HepG2 (cell line): ENCODE results near the gene SDK1. TPM values are rescaled to one million over a fixed set of nuclear protein-coding genes. Genes with fewer than 3 reads are reported as not detected.
A peak's percentile ranks its signal among the peaks of the same experiment; 100 is the strongest.

Experiments used
- ATAC-seq: fragments of 200-7000 bp; cut with Tn5 transposase; 3 replicates; pipeline ENCODE4 v1.9.1; 2020; ENCODE audit warnings: mild to moderate bottlenecking, moderate library complexity
- BruUV-seq: library from RNA; stranded (reverse); fragments of 400-500 nt; replicated peaks from 2 replicates; lab custom pipeline; 2021; lab: Mats Ljungman, UMichigan
- CTCF ChIA-PET: fragments of 300-600 bp; formaldehyde crosslinking; extraction: SDS; loops from one replicate; lab custom pipeline; 2021; ENCODE audit warnings: low total read pairs, inconsistent platforms, low intra/inter-chr PET ratio; lab: Yijun Ruan, JAX
- POLR2A ChIA-PET: fragments of 350-600 bp; sonication (Branson Sonifier 250); formaldehyde crosslinking; loops from one replicate; lab custom pipeline; 2020; ENCODE audit warnings: antibody characterized with exemption, inconsistent platforms; lab: Yijun Ruan, JAX
- DNase-seq: peaks from one replicate; pipeline ENCODE4 v3.0.0-alpha.2; 2015; ENCODE audit warnings: low spot score
- FAIRE-seq: peaks from 3 replicates; lab custom pipeline; 2011; peaks lifted over from hg19 to GRCh38; lab: Jason Lieb, UNC
- H2AFZ ChIP-seq: one replicate; pipeline ENCODE4 v1.6.1; 2011; ENCODE audit warnings: low read length, inconsistent platforms
- H3K27ac ChIP-seq: fragments of 300-600 bp; 3 replicates; pipeline ENCODE4 v1.8.0; 2011; ENCODE audit warnings: mixed run types, mild to moderate bottlenecking, mixed read lengths, low read length, inconsistent platforms; ENCODE audit not compliant: insufficient read depth; ENCODE audit errors: extremely low read length
- H3K27me3 ChIP-seq, 2 experiments: fragments of 200-600 bp in 1 of 2; 2 replicates in 1 of 2; 3 replicates in 1 of 2; pipeline versions ENCODE4 v1.6.0 to v1.8.0; 2011; ENCODE audit warnings: low read length in 2 of 2, mild to moderate bottlenecking in 2 of 2, moderate library complexity in 2 of 2, inconsistent platforms in 1 of 2; ENCODE audit not compliant: insufficient read depth in 2 of 2, control insufficient read depth in 1 of 2
- H3K36me3 ChIP-seq, 2 experiments: fragments of 200-600 bp in 1 of 2; replicated peaks in 1 of 2; 2 replicates in 1 of 2; 3 replicates in 1 of 2; pipeline versions ENCODE4 v1.5.1 to v1.8.0; 2011; ENCODE audit warnings: low read length in 2 of 2, inconsistent platforms in 1 of 2; ENCODE audit not compliant: insufficient read depth in 2 of 2, control insufficient read depth in 1 of 2
- H3K4me1 ChIP-seq: 2 replicates; pipeline ENCODE4 v1.5.1; 2012; ENCODE audit warnings: low read length, inconsistent platforms; ENCODE audit not compliant: insufficient read depth
- H3K4me2 ChIP-seq: 2 replicates; pipeline ENCODE4 v1.6.0; 2011; ENCODE audit warnings: low read depth, low read length, inconsistent platforms
- H3K4me3 ChIP-seq, 3 experiments: fragments of 200-600 bp in 1 of 3; sonication (generic), shearing (Covaris generic) in 1 of 3; replicated peaks in 1 of 3; 2 replicates each; pipeline ENCODE4 v1.5.1; 2011 to 2016; ENCODE audit warnings: low read length in 3 of 3, inconsistent platforms in 2 of 3, low read depth in 2 of 3, mild to moderate bottlenecking in 2 of 3, control low read depth in 1 of 3, mixed read lengths in 1 of 3; ENCODE audit not compliant: insufficient read depth in 1 of 3
- H3K79me2 ChIP-seq: one replicate; pipeline ENCODE4 v1.6.1; 2011; ENCODE audit warnings: low read length, inconsistent platforms; ENCODE audit not compliant: insufficient read depth
- H3K9ac ChIP-seq: 2 replicates; pipeline ENCODE4 v1.6.0; 2011; ENCODE audit warnings: mild to moderate bottlenecking, low read depth, low read length, inconsistent platforms; ENCODE audit not compliant: insufficient read depth
- H3K9me3 ChIP-seq: 2 replicates; pipeline ENCODE4 v1.5.1; 2012; ENCODE audit warnings: mild to moderate bottlenecking, low read length
- H4K20me1 ChIP-seq: 2 replicates; pipeline ENCODE4 v1.6.0; 2011; ENCODE audit warnings: inconsistent platforms, mild to moderate bottlenecking, low read length, moderate library complexity; ENCODE audit not compliant: insufficient read depth
- CTCF ChIP-seq: sonication (generic); formaldehyde crosslinking; IDR thresholded peaks from 2 replicates; pipeline ENCODE4 v1.5.0; 2020; ENCODE audit warnings: mild to moderate bottlenecking, missing genetic modification reagents, moderate library complexity
- KMT2B ChIP-seq: IDR thresholded peaks from 2 replicates; pipeline ENCODE4 v1.6.1; 2016; ENCODE audit warnings: missing genetic modification reagents, missing compliant biosample characterization
- NFYB ChIP-seq: sonication (generic); formaldehyde crosslinking; IDR thresholded peaks from 2 replicates; pipeline ENCODE4 v1.4.0; 2020; ENCODE audit warnings: missing genetic modification reagents
- SMC3 ChIP-seq: IDR thresholded peaks from 2 replicates; pipeline ENCODE4 v1.6.1; 2011; ENCODE audit warnings: low read length, improper control_type of control experiment
- STAG1 ChIP-seq: sonication (generic); formaldehyde crosslinking; IDR thresholded peaks from 2 replicates; pipeline ENCODE4 v1.4.0; 2020; ENCODE audit warnings: missing genetic modification reagents
- ZHX2 ChIP-seq, 2 experiments: sonication (generic) in 1 of 2; formaldehyde crosslinking in 1 of 2; IDR thresholded peaks; 2 replicates each; pipeline versions ENCODE4 v1.6.1 to v1.9.0; 2014 to 2022; ENCODE audit warnings: antibody characterized with exemption in 1 of 2, borderline replicate concordance in 1 of 2, inconsistent platforms in 1 of 2, low read depth in 1 of 2, missing genetic modification reagents in 1 of 2
- WGBS: methylation state at CpG from one replicate; pipeline ENCODE4 v1.1.6; 2017; ENCODE audit warnings: low lambda C conversion rate; 5-methylcytosine and 5-hydroxymethylcytosine counted together
- in situ Hi-C: cut with HindIII; loops from 2 replicates; pipeline ENCODE4 v1.10.0; 2017; ENCODE audit warnings: low pct_unique_long_range_greater_than_20kb; ENCODE audit not compliant: extremely low pct_ligation_motif_present
- intact Hi-C: fragments of 100-400 bp; cut with micrococcal nuclease; formaldehyde crosslinking; loops from one replicate; pipeline ENCODE4 v1.10.0; 2022; ENCODE audit not compliant: unreplicated experiment
- polyA plus RNA-seq, 8 experiments: library from polyadenylated mRNA; depleted of rRNA in 3 of 8; stranded (reverse) in 7 of 8; unstranded in 1 of 8; fragments of >200 nt; fragmentation: Illumina TruSeq in 4 of 8; extraction: Trizol in 4 of 8; gene quantifications; 2 replicates each; pipeline versions ENCODE4 v1.2.1 to v1.2.3, GENCODE V29; 2011 to 2016; ENCODE audit warnings: low read depth in 4 of 8, missing spikeins in 1 of 8, mixed read lengths in 1 of 8; ENCODE audit not compliant: insufficient read depth in 1 of 8
- total RNA-seq, 5 experiments: library from RNA; depleted of rRNA; stranded (reverse); fragments of >200 nt; fragmentation: Illumina TruSeq; extraction: Trizol; gene quantifications; 2 replicates each; pipeline ENCODE4 v1.2.3, GENCODE V29; 2016; ENCODE audit warnings: low read depth in 1 of 5

Gene SDK1
- total and polyA plus RNA-seq, 2 of the 13 experiments (the other 11 are each of a cell fraction or from before 2014, with no cell fraction given): 0.35 to 2.4 TPM

GRCh38 chr7:3673524-3673923 is 372.5 kb downstream of the SDK1 start:
- Histone ChIP-seq H3K4me3 (no peak overlapping the region), H3K27me3 (no peaks in the 10 kb centered on the region), H3K4me1 (no peaks in the 10 kb centered on the region), H3K27ac (no peak overlapping the region), H3K9me3 (no peaks in the 10 kb centered on the region), H3K79me2 (no peaks in the 10 kb centered on the region), H2AFZ (no peak overlapping the region), H3K4me2 (no peak overlapping the region), H3K9ac (no peak overlapping the region), H4K20me1 (no peaks in the 10 kb centered on the region), H3K36me3 (no peaks in the 10 kb centered on the region)
- WGBS: 74% methylated on average over 5 of the region's 5 CpGs
- FAIRE-seq (peak; percentile 21), ATAC-seq (no peak), DNase-seq (peak; percentile 23)
- intact Hi-C loops (loop anchor here (1.0 to 5.0 kb wide), 2 partner anchors 191 to 371 kb away; partner anchors contain the start of gene SDK1), in situ Hi-C loops (loop anchor here (25.0 kb wide), 1 partner anchor 786 kb away; no protein-coding TSS in a partner anchor)
- TF ChIP-seq CTCF (CRISPR knock-in tag) (peak; percentile 53), NFYB (CRISPR knock-in tag) (no peak), SMC3 (peak; percentile 60), KMT2B (CRISPR knock-in tag) (no peak), ZHX2 (IDR thresholded peaks at IDR 0.05; ENCODE audit: low read depth) (no peak), ZHX2 (CRISPR knock-in tag; IDR thresholded peaks at IDR 0.05; ENCODE audit: borderline replicate concordance) (no peak), STAG1 (CRISPR knock-in tag) (peak; percentile 47)
- ChIA-PET CTCF (interaction anchor here (1.8 kb wide), 1 partner anchor 191 kb away, joined by 10 read pairs; no protein-coding TSS in a partner anchor), POLR2A (no interaction called here)
- BruUV-seq: no TSS peak
